Measurements from ENCODE around the gene PDE1A. TPM values are rescaled to one million over a fixed set of nuclear protein-coding genes. Genes with fewer than 3 reads are reported as not detected.

The PDE1A gene
- total RNA-seq, 4 donors from 2014 or later: 9.2 to 11.0 (median 10.1) TPM

GRCh38 chr2:182360663-182361260 is 66.1 kb downstream of the PDE1A start:
- TF ChIP-seq CTCF (IDR thresholded peaks at IDR 0.05; ENCODE audit: low read depth): no peak

- TF ChIP-seq CTCF (IDR thresholded peaks at IDR 0.05; ENCODE audit: low read depth): no peak
Observed at GRCh38 chr2:182359990-182360662, 66.7 kb downstream of the PDE1A start.

- no peak for TF ChIP-seq CTCF (IDR thresholded peaks at IDR 0.05; ENCODE audit: low read depth)
Observed at GRCh38 chr2:182359027-182359989, 67.5 kb downstream of the PDE1A start.

GRCh38 chr2:182358601-182359000 is 68.2 kb downstream of the PDE1A start:
- no peak for TF ChIP-seq CTCF (IDR thresholded peaks at IDR 0.05; ENCODE audit: low read depth)

- no peak for TF ChIP-seq CTCF (IDR thresholded peaks at IDR 0.05; ENCODE audit: low read depth)
Observed at GRCh38 chr2:182355815-182356214, 71.0 kb downstream of the PDE1A start.

- TF ChIP-seq CTCF (IDR thresholded peaks at IDR 0.05; ENCODE audit: low read depth): no peak
Observed at GRCh38 chr2:182351427-182351826, 75.4 kb downstream of the PDE1A start.

- no peak for TF ChIP-seq CTCF (IDR thresholded peaks at IDR 0.05; ENCODE audit: low read depth)
Observed at GRCh38 chr2:182349268-182349667, 77.6 kb downstream of the PDE1A start.

All from subcutaneous adipose tissue (tissue), 4 donors.